Measurements from ENCODE around the gene DST.
A peak's percentile ranks its signal among the peaks of the same experiment; 100 is the strongest.
"Not testable (repeated sequence)": the region's sequence is repeated elsewhere in the genome, so short reads cannot be mapped to it uniquely, and the experiment has no call there.

Gene DST

DNA sequence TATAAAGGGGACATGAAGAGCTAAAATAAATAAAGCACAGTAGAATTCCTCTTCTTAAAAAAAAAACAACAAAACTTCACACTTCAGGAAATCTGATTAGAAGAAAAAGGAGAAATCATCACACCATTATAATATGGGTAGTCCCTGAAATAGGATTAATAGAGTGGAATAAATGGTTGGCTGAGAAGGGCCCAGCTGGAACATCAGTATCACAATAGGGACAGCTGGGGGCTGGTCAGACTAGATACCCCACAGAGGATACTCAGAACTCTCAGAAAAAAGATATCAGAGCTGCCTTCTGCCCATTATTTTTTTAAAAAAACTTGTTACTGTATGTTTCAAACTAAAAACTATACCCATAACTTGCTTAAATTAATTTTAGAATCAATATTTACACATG is 75.2 kb downstream of the DST start:
- no peak for DNase-seq

DNA sequence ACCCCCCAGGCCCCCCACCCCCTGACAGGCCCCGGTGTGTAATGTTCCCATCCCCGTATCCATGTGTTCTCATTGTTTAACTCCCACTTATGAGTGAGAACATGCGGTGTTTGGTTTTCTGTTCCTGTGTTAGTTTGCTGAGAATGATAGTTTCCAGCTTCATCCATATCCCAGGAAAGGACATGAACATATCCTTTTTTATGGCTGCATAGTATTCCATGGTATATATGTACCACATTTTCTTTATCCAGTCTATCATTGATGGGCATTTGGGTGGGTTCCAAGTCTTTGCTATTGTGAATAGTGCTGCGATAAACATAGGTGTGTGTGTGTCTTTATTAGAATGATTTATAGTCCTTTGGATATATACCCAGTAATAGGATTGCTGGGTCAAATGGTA is 80.0 kb downstream of the DST start:
- not testable (repeated sequence) for DNase-seq

DNA sequence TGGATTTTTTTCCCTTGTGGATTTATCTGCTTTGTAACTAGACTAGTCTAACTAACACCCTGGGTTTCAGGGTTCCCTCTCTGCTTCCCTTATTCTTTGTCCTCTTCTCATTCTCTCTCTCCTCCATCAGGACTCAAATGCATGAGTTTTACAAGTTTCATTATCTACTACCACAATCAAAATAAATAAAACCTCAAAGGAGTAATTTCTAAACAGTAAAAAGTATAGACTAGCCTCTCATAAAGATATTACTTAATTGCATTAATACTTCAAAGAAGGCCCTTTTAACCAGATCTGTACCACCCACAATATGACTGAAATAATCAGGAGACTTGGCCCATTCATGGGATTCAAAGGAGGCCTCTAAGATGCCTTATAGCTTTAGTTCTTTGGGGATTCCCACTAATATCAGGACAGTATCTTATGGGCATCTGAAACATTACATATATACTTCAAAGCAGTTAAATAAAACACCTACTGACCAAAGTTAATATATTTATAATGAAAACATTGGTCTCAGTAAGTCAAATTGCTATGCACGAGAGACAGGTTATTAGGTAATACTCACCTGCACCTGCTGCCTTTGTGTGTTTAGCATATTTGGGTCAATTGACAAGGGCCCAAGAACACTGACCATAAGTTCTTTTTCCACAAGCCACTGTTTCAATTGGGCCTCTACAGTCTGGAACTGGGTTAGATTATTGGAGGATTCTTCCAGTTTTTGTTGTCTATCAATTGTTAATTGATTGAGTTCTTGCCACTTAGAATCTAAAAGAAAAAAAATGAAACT is 85.7 kb downstream of the DST start:
- no peak for DNase-seq

DNA sequence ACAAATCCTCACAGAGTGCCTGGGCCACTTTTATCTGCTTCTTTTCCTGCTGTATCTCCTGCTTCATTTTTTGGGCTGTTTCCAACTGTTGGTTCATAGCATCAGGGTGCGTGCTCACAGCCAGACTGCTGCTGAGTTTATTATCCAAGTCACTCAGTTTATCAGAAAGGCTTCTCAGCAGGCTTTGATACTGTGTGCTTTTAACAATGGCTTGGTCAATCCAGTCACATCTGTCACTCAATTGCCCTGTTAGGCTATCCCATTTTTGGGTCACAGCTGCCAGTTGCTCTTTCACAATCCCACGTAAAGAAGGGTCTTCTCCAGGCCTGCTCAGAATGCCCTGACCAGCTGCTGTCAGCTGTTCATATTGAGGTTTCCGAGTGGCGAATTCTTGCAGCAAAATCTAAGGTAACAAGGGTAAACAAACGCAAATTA is 87.2 kb downstream of the DST start:
- DNase-seq = no peak

DNA sequence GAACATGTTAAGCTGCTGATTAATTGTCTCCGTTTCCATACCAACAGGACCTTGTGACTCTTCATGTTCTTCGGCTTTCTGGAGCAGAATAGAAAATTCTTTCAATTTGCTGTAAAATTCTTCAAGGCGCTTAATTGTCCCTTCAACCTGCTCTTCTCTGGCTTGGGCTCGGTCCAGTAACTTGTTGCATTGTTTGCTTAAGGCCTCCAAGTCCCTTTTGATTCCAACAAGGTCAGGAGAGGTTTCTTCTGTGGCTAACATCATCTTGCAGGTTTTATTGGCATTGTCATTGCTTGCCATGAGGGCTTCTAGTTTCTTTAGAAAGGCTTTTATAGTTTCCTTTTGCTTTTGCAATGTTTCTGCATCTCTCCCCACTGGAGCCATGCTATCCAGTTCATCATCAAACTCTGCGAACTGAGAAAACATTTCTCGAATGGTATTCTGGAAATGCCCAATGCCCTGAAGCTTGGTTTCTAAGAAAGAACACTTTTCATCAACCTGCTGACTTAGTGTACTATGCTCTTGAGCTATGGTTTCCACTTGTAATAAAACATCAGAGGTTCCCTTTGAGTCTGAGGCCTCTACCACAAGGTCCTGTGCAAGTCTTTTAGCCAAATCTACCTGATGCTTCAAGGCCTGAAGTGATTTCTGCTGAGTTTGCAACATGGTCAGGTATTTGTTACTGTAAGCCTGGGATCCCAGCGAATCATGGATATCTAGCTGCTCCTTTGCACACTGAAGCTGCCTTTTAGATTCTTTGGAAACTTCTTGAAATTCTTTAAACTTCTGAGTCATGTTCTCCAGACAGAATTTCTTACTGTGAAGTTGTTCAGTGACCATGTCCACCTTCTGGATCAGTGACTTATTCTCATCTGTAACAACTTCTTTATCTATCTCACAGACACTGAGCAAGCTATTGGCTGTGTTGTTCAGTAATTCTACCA is 90.2 kb downstream of the DST start:
- no peak for DNase-seq

DNA sequence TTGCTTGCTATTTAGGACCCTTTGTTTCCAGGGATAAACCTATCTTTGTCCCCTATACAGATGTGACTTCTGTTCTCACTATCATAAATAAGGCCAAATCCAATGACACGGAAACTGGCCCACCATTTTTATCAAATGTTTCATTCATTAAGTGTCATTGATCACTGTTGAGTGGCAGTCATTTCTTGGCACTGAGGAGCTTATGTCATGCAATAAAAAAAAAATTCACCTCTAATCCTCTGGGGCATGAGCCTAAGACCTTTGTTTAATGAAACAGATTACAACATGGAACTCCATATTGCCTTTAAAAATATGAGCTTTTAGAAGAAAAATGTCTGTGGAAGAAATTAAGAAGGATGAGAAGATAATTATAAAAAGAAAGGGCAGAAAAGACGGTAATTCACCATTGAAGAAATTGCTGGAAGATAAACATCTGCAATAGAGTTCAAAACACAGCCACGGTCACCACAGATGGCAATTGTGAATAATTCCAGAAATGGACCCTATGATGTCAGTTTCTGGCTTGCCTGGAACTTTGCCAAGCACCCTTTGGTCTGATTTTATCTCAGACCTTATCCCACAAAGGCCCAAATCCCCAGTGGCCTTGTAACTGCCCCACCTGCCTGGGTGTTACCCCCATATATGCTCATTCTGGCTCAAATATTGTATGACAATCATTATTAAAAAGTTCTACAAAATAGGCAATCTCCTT is 91.1 kb downstream of the DST start:
- DNase-seq = no peak

DNA sequence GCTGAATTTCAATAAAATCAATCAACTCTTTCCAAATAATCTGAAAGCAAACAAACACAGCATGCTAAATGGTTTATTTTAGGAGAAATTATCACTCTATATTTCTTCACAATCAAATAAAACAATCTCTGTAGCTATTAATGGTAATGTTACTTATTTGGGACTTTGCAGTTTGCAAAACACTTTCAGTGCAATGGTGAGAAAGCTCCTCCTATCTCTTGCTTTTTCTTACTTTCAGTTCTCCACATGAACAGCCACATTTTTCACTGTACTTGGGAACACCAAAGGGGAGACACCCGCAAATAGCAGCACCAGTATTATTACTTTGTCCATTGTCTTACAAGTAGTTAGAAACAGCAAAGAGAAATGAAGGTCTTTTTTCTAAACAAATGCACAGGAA is 92.4 kb downstream of the DST start:
- DNase-seq = no peak

DNA sequence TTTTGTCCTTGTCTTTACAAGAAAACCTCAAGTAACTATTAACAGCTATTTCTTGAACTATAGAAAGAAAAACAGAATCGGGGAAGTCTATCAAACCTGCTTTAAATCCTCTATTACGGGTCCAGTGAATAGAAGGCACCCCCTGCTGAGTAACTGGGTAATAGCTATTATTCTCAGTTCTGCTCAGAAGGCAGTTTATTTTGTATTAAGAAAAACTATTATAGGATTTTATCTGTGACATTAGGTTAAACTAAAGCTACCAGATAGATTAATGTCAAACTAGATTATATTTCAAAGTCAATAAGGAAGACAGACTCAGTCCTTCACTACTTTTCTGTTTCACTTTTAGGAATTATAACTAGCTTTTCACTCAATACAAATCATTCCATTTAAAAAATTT is 93.7 kb downstream of the DST start:
- DNase-seq = no peak

DNA sequence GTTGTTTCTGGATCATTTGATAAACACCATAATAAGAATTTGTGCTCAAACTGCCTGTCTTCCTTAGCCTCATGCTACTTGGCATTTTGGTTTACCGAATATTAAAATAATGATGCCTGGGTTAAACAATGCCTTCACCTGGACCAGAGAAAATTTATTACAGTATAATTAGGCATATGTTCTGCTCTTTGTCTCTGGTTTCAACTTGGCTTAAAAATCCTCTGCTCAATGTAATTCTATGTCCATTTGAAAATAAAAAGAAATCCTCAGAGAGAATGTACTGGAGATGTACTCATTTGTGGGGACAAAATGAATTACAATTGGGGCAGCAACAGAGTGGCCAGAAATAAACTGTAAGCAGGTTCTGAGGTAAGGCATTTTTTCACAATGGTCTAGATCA is 95.0 kb downstream of the DST start:
- no peak for DNase-seq

DNA sequence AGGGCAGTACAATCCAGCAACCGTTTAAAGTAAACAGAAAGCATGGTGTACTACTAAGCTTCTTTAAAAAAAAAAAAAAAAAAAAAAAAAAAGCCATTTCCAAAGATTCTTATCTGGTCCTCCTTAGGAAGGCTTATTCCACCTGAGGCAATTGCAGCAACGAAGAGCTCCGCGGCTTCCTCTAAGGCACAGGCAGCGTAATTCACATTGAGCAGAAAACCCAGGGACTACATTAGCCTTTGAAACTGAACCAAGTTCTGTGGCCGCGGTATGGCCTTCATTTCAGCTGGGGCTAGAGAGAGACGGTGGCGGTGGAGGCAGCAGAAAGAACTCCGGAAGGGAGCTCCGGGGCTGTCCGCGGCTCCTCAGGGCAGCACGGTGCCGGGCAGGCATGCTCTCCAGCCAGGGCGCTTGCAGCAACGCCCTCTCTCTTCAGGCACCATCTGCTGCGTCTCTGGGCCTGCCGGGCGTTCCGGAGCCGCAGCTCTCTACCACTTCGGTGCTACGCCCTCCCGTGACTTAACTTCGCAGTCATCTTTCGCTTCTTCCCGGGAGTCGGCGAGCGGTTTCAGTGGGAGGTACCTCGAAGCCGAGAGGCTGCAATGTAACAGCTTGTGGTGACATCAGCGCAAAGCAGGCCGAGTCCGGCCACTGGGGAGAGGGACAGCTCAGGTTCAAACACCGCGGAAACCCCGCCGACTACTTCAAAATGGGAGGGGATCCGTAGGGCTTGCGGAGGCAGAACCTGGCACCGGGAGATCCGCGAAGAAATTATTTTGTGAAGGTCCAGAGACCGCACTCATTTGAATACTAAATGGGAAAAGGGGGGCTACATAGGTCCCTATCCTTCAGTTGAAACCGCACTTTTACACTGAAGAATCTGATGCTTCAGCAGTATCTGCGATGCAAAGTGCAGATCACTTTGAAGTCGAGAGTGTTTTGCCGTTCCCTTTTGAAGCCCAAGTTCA is 100.0 kb downstream of the DST start:
- DNase-seq = peak; percentile 99

DNA sequence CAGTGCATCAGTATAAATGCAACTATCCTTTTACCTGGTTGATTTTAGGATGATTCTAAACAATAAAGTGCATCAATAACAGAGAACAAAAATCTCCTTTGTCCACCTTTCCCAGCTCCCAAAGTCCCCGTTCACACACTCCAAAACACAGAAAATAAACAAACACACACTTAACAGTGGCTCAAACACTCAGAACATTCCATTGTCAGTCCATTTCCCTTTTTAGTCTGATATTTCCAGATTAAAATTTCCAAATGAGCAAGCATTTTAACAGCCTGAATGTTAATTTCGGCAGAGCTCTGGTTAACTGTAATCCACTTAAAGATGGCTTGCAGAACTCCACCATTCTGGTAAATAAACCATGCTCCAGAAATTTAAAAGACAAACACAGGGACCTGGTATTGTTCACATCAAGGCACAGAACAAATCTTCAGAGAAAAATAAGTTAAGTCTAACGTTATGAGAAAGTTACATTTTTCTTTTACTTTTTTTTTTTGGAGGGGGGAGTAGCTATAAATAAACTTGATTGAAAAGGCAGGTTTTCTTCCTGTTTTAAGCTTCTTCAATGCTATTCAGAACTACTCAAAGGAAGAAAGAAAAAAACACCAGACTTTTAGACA is 100.8 kb downstream of the DST start:
- peak; percentile 81 for DNase-seq

DNA sequence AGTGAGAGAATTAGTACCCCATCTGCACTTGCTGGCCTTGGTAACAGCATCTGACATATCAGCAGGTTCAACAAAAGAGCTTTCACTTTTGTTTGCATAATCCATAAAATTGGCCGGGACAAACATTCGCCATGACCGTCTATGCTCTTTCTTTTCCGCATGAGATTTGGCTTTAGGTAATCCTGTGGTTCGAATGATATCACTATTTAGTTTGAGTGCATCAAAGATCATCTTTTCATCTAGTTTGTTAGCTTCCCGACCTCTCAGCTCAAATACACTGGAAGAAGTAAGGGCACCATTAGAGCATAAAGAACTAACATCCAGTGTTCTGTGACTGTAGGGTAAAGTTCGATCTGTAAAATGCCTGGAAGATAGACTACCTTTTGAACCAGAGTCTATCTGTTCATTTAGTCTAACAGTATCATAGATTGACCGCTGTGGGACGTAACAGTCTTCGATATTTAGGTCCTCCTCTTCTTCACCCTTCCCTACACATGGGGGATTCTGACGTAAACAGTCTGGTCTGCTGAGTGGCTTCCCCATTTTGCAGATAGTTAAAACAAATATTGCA is 101.6 kb downstream of the DST start:
- peak; percentile 93 for DNase-seq

DNA sequence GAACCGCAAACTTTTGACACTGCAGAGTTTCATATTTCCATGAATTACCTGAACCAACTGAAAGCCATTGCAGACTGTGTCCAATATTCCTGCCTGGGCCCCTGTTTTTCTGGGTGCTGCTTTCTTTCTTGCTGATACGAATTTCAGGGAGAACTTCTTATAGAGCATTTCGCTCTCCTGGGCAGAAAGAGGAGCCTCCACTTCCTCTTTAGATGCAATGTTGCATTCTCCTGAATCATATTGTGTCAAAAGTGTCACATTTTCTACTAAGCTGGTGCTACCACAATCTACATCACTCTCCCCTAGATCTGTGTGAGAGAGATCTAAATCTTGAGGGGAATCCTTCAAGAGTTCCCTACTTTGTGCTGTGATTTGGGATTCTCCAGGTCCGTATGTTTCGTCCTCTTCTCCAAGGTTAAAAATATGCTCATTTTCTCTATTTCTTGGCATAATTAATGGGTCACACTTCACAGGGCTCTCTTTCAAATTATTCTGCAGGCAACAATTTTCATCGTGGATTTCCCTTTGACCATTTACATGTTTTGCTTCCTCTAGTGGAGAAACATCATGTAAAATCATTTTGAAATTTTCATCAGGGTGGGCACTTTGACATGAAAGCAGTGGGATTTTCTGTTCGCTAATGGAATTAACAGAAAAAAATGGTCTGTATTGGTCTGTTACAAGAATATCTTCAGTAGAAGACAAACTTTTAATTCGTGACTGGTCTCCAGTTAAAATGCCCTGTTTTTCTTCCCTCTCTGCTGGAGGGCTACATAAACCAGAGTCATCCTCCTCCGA is 102.3 kb downstream of the DST start:
- DNase-seq = no peak

DNA sequence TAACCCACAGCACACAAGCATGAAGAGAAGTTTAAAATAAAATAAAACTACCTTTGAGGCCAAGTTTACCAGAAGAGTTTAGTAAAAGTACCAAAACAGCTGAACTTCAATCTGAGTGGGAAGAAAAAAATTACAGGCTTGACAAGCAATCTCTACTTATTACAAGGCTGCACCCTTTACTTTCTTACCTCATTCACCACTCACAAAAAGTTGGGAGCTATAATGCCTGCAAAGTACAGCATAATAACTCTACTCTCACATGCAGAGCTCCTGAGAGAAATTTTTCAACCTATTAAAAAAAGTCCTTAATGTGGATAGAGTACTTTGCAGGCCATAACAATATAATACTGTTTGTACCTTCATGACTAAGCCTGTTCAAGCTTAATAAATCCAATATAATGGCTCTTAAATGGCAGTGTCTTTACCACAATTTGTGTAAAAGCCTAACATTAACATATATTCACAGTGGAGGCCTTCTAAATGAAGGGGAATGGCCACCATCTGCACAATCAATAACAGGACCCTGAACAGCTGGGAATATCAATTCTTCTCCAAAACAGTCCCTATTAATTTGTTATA is 103.1 kb downstream of the DST start:
- peak; percentile 38 for DNase-seq

DNA sequence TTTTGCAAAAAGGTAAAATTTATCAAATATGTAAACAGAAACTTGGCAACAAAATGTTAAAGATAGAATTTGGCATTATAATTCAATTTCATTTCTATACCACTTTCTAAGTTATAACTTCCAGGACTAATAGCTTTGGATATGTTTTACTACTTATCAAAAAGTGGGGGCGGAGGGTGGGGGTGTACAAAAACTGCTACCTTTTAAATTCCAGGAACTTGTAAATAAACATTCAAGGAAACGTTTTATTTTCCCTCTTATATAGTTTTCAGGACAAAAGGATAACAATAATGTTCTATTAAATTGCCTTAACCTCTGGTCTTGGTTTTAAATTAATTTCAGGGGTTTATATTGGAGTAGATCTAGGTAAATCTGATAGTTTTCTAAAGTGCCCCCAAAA is 103.8 kb downstream of the DST start:
- no peak for DNase-seq

DNA sequence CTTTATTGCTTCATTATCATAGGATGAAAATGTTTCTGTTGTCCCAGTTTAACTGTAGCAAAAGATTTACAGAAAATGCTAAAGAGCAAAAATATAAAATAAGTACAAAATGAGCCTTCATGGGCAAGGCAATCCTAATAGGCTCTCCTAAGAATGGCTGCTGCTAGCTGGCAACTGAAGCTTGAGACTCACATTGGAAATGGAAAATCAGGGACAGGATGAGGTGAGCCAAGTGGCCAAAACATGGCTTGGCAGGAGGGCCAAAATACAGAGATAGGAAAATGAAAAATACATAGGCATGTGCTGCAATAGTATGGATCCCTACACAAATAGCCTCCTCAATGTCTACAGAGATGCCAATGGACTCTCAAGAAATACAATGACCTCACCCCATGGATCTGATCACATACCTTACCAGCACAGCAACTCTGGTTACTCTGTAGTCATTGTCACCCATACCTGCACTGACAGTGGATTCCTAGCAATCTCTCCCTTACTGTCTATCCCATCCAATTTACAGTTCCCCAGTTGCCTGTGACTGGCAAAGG is 105.4 kb downstream of the DST start:
- DNase-seq = no peak

DNA sequence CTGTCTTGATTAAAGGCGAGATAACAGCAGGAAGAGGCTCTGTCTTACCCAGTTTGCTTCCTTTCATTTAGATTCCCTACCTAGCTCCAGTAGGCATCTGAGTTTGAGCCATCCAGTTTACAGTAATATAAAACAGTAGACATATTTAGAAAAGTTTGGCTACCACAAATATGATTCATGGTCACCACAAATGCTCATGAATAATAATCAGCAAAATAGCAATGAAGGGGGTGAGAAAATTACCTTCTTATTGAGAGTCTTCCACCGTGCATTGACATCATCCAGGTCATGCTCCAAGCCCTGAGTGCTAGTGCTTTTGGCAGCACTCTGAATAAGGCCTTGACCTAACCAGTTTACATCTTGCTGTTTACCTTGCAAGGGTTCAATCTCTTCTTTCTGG is 106.2 kb downstream of the DST start:
- DNase-seq = no peak

DNA sequence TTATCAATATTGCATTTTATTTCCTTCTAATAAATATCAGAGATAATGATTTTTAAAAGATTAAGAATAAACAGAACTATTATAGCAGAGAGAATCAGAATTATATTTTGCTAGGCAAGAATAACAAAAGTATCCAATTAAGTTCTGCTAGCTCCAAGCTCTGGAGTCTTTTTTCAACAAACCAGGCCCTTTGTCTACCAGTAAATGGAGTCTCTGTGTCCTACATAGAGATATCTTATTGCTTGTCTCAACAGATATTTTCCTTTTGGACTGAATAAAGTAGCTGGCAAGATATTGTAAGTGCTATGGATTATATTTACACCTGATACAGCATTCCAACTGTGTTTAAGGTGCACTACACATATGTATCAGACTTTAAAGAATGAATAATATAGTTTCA is 107.1 kb downstream of the DST start:
- no peak for DNase-seq

DNA sequence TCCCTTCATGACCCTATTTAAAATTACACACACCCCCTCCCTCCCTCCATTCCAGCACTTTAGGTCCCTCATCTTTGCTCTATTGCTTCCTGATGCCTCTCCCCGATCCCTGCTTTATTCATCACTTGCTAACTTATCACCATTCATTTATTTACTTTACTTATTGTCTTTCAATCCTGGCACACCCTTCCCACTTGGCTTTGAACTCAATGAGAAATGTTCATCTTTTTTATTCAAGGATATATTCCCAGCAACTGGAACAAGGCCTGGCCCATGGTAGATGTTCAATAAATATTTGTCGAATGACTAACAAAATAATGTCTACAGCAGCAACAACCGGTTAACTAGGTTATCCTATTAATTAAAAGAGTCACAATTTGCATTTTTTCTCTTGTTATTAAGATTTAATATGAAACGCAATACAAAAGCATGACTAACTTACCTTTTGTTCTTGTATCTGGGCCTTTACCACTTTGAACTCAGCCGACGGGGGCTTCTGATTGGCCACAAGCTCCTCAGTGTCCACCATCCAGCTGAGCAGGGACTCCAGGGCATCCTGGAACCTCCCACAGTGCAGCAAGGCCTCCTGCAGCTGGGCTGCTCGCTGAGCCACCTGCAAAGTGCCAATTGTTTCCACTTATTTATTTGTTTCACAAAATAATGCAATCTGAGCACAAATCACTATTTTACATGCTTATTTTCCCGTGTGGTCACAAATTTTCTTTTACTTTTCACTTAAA is 107.8 kb downstream of the DST start:
- DNase-seq = no peak

Measured in NCI-H510A treated with DMSO at 0.1 percent for 48 hours (cell line).